NT2/D1 (cell line): ENCODE data around the gene EPHA2.

ENCODE experiments used
- DNase-seq: peaks from one replicate; pipeline ENCODE4 v3.0.0-alpha.2; 2011; ENCODE audit warnings: low read depth, low spot score
- H3K27me3 ChIP-seq: 2 replicates; pipeline ENCODE4 v1.6.0; 2011; ENCODE audit warnings: mild to moderate bottlenecking; ENCODE audit not compliant: insufficient read length, insufficient read depth
- H3K36me3 ChIP-seq: 2 replicates; pipeline ENCODE4 v1.6.1; 2011; ENCODE audit warnings: mild to moderate bottlenecking, low read length, mixed read lengths; ENCODE audit not compliant: insufficient read depth, insufficient read length
- H3K4me1 ChIP-seq: 2 replicates; pipeline ENCODE4 v1.5.1; 2011; ENCODE audit not compliant: insufficient read depth, insufficient read length
- H3K4me3 ChIP-seq: 2 replicates; pipeline ENCODE4 v1.5.1; 2011; ENCODE audit warnings: low read depth; ENCODE audit not compliant: insufficient read length
- H3K9ac ChIP-seq: 2 replicates; pipeline ENCODE4 v1.6.0; 2011; ENCODE audit warnings: low read depth; ENCODE audit not compliant: insufficient read length
- H3K9me3 ChIP-seq: 2 replicates; pipeline ENCODE4 v1.5.1; 2011; ENCODE audit warnings: mild to moderate bottlenecking, low read length; ENCODE audit not compliant: insufficient read depth
- SUZ12 ChIP-seq: IDR thresholded peaks from 2 replicates; pipeline ENCODE4 v1.6.1; 2011; ENCODE audit not compliant: insufficient read length, insufficient read depth; ENCODE audit errors: extremely low read depth
- YY1 ChIP-seq: IDR thresholded peaks from 2 replicates; pipeline ENCODE4 v1.6.1; 2011; ENCODE audit not compliant: insufficient read length, insufficient read depth
- ZNF274 ChIP-seq: IDR thresholded peaks from 2 replicates; pipeline ENCODE4 v1.6.1; 2011; ENCODE audit warnings: mild to moderate bottlenecking, low read depth, low read length

The EPHA2 gene

DNA sequence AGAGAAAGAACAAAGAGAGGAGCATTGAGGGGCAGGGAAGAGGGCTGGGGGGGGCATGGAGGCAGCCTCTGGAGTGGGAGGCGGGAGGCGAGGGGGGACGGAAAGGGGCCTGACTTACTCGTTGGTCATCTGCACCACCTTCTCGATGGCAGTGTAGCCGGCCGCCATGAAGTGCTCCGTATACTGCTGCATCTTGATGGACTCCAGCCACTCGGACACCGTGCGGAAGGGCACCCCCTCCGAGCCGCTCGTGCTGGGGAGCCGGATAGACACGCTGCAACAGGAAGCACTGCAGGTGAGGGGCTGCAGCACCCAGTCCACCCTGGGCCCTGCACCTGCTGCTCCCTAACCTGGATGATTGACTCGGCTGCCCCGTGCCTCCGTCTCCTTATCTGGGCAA is 26.6 kb downstream of the EPHA2 start:
- Histone ChIP-seq H3K4me3 (no peak overlapping the region), H3K27me3 (no peaks in the 10 kb centered on the region), H3K36me3 (peaks cover 98% of the 10 kb centered on the region), H3K9ac (no peak overlapping the region), H3K9me3 (no peaks in the 10 kb centered on the region), H3K4me1 (peaks cover 2% of the 10 kb centered on the region)
- TF ChIP-seq YY1 (no peak), ZNF274 (no peak), SUZ12 (no peak)
- DNase-seq = no peak

DNA sequence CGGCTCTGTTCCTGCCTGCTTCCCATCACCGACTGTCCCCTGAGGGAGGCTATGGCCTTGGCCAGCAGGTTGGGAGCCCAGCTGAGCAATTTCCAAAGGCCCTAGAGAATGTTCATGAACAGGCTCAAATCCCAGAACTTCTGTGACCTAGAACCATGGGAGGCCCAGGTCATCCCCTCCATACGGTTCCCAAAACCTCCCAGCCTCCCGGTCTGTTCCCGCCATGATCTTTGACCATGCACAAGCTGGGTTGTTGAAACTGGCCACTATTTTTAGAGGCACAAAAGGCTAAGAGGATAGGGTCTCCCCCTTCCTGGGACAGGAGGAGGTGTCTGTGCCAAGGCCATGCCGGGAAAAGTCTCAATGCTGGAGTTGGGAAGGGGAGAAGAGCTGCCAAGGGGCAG is 27.5 kb downstream of the EPHA2 start:
- Histone ChIP-seq H3K36me3 (peaks cover 97% of the 10 kb centered on the region), H3K4me1 (peaks cover 2% of the 10 kb centered on the region), H3K4me3 (no peak overlapping the region), H3K27me3 (no peaks in the 10 kb centered on the region), H3K9ac (no peak overlapping the region), H3K9me3 (no peaks in the 10 kb centered on the region)
- no peak for DNase-seq
- TF ChIP-seq ZNF274 (no peak), YY1 (no peak), SUZ12 (no peak)

DNA sequence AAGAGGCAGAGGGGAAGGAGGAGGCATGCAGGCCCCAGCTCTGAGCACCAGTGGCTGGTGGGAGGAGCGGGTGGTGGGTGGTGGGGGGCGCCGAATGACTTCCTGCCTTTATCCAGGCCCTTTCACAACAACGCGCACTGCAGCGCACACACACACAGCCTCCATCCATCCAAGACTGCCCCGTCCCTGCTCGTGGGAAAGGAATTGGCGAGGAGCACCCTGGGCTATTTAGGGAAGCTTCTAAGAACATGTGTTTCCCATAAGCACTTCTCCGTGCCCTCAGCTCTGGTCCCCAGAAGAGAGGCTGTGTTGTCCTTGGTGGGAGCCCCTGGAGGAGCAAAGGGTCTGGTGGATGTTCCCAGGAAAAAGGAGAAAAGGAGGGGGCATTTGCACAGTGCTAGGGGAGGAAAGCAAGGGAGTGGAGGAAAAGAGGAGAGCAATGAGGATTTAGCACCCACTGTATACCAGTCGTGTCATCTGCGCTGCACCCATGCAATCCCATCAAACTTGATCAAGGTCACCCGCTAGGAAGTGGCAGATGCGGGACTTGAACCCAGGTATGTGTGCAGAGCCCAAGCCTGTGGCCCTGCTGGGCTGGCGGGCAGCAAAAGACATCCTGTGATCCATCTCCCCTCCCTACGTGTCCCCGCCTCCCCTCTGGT is 28.1 kb downstream of the EPHA2 start:
- no peak for DNase-seq
- no peaks in the 10 kb centered on the region for H3K27me3 ChIP-seq

DNA sequence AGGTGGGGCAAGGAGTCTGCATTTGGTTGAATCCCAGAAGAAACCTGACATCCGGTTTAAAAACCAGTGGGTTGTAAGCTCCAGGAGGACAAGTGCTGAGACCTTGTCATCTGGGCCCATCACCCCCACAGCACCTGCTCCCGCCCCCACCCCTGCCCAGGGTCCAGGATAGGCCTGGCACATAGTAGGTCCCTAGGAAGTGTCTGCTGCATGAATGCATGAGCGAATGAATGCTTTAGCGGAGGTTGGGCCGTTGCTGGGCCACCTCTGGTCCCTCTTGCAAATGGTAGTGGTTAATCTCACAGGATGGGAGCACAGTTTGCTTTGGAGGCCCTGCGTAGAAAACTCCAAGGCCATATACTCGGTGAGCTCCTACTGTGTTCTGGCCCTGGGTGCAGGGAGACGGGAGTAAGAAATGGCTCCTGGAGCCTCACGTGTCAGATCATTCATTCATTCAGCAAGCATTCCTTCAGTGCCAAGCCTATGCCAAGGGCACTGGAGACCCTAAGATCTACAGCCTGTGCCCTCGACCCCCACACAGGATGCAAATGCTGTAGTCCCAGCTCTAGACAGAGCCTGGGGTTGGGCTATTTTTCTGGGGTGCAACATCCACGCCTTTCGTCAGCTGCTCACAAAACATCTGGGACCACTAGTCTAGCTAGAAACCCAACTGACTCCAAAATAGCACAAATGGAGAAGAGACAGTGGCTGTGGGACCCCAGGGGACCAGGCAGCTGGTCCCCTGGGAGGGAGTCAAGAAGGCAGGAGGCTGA is 28.9 kb downstream of the EPHA2 start:
- no peak for TF ChIP-seq SUZ12
- TF ChIP-seq ZNF274 = no peak
- no peak for TF ChIP-seq YY1

More for the DNA sequence above, 28.1 kb downstream of the EPHA2 start:
- Histone ChIP-seq H3K4me3 (no peak overlapping the region), H3K4me1 (peaks cover 4% of the 10 kb centered on the region), H3K36me3 (peaks cover 96% of the 10 kb centered on the region), H3K9me3 (no peaks in the 10 kb centered on the region), H3K9ac (no peak overlapping the region)
- TF ChIP-seq YY1 (no peak), ZNF274 (no peak), SUZ12 (no peak)

DNA sequence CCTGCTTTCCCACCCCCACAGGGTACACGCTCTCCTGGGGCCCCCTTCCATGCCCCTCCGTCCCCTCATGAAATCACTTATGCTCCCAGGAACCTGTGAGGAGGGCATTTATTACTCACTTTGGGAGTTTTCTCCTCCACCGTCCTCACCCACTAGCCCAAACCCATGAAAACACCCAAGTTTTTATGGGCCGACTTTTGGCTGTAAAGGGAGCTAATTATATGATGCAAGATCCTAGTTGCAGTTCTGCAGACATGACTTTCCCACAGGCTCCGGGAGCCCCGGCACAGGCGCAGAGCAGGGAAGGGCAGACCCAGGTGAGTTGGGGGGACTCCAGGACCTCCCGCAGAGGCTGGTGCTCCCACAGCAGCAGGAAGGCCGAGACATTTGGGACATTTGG is 29.7 kb downstream of the EPHA2 start:
- Histone ChIP-seq H3K36me3 (peaks cover 86% of the 10 kb centered on the region), H3K4me1 (peaks cover 9% of the 10 kb centered on the region)

More for the DNA sequence above, 28.9 kb downstream of the EPHA2 start:
- no peak for DNase-seq
- H3K4me1 ChIP-seq = peaks cover 11% of the 10 kb centered on the region
- H3K9me3 ChIP-seq = no peaks in the 10 kb centered on the region
- no peaks in the 10 kb centered on the region for H3K27me3 ChIP-seq
- no peak overlapping the region for H3K4me3 ChIP-seq
- H3K36me3 ChIP-seq = peaks cover 93% of the 10 kb centered on the region
- H3K9ac ChIP-seq = no peak overlapping the region

DNA sequence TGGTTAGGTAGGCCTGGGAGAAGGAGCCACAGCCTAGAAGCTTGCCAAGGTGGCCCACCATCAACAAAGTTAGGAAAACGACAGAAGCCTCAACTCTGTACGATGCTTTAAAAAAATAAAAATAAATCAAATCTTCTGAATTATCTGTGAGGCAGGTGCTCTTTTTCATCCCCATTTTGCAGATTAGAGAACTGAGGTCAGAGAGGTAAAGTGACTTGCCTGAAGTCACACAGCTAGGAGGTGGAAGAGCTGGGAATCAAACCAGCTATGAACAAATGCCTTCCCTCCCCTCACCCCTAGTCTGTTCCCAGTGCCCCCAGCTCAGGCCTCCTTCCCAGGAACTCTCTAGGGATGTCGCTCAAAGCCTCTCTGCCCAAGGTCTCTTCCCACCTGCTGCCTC is 30.4 kb downstream of the EPHA2 start:
- Histone ChIP-seq H3K4me1 (peaks cover 13% of the 10 kb centered on the region), H3K9me3 (no peaks in the 10 kb centered on the region), H3K4me3 (no peak overlapping the region), H3K27me3 (no peaks in the 10 kb centered on the region), H3K9ac (no peak overlapping the region), H3K36me3 (peaks cover 79% of the 10 kb centered on the region)
- TF ChIP-seq SUZ12 = no peak
- TF ChIP-seq ZNF274 = no peak
- no peak for TF ChIP-seq YY1
- DNase-seq = no peak

More for the DNA sequence above, 29.7 kb downstream of the EPHA2 start:
- TF ChIP-seq YY1 = no peak
- TF ChIP-seq ZNF274 = no peak
- TF ChIP-seq SUZ12 = no peak
- no peak overlapping the region for H3K4me3 ChIP-seq
- H3K9me3 ChIP-seq = no peaks in the 10 kb centered on the region
- H3K9ac ChIP-seq = no peak overlapping the region
- H3K27me3 ChIP-seq = no peaks in the 10 kb centered on the region
- no peak for DNase-seq

DNA sequence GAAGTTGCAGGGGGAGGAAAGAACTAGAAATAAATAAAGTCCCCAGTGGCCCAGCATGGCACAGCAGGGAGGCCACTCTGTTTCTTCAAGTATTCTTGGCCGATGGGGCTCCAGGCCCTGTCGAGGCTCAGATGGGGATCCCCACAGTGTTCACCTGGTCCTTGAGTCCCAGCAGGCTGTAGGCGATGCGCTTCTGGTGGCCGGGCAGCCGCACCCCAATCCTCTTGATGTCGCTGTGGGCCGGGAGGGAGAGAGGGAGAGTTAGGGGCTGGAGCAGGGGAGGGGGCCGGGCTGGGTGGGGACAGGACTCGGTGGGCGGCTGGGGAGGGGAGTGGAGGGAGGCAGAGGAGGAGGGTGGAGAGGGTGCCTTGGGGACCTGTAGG is 30.8 kb downstream of the EPHA2 start:
- no peaks in the 10 kb centered on the region for H3K27me3 ChIP-seq
- no peak overlapping the region for H3K9ac ChIP-seq
- no peak for DNase-seq
- TF ChIP-seq YY1 (no peak), ZNF274 (no peak), SUZ12 (no peak)
- no peaks in the 10 kb centered on the region for H3K9me3 ChIP-seq
- peaks cover 17% of the 10 kb centered on the region for H3K4me1 ChIP-seq
- no peak overlapping the region for H3K4me3 ChIP-seq
- H3K36me3 ChIP-seq = peaks cover 75% of the 10 kb centered on the region
